Spleen (tissue), 11 donors: Measurements from ENCODE around the gene CUL5. TPM values are rescaled to one million over a fixed set of nuclear protein-coding genes. Genes with fewer than 3 reads are reported as not detected.

ENCODE experiments used
- DNase-seq: peaks from one replicate; pipeline ENCODE4 v3.0.0-alpha.2; 2020
- H3K27ac ChIP-seq, 8 donors: fragments of 200-600 bp; sonication (generic) in 7 of 8; 1 replicate in 4 of 8; 2 replicates in 4 of 8; pipeline versions ENCODE4 v1.5.0 to v1.8.0; 2016 to 2021; ENCODE audit warnings: inconsistent platforms in 4 of 8, mild to moderate bottlenecking in 4 of 8, moderate library complexity in 1 of 8
- H3K27me3 ChIP-seq, 7 donors: fragments of 200-600 bp; sonication (generic) in 6 of 7; replicated peaks in 1 of 7; 1 replicate in 4 of 7; 2 replicates in 3 of 7; pipeline versions ENCODE4 v1.5.0 to v1.8.0; 2016 to 2021; ENCODE audit warnings: inconsistent platforms in 3 of 7, mild to moderate bottlenecking in 1 of 7
- H3K36me3 ChIP-seq, 6 donors: fragments of 200-600 bp; sonication (generic) in 5 of 6; 1 replicate in 4 of 6; 2 replicates in 2 of 6; pipeline versions ENCODE4 v1.5.0 to v1.8.0; 2016 to 2021; ENCODE audit warnings: inconsistent platforms in 2 of 6
- H3K4me1 ChIP-seq, 6 donors: fragments of 200-600 bp; sonication (generic) in 5 of 6; 1 replicate in 3 of 6; 2 replicates in 3 of 6; pipeline versions ENCODE4 v1.5.0 to v1.8.0; 2016 to 2021; ENCODE audit warnings: inconsistent platforms in 3 of 6
- H3K4me3 ChIP-seq, 8 donors: fragments of 200-600 bp; sonication (generic) in 7 of 8; 1 replicate in 4 of 8; 2 replicates in 4 of 8; pipeline versions ENCODE4 v1.5.0 to v1.8.0; 2016 to 2021; ENCODE audit warnings: inconsistent platforms in 4 of 8, mild to moderate bottlenecking in 4 of 8, moderate library complexity in 2 of 8
- H3K9me3 ChIP-seq, 8 donors: fragments of 200-600 bp; sonication (generic) in 7 of 8; 1 replicate in 4 of 8; 2 replicates in 4 of 8; pipeline versions ENCODE4 v1.5.0 to v1.8.0; 2016 to 2021; ENCODE audit warnings: inconsistent platforms in 4 of 8
- POLR2A ChIP-seq, 3 donors: fragments of 450-650 bp; IDR thresholded peaks; one replicate each; pipeline ENCODE4 v1.5.1; 2017; ENCODE audit warnings: antibody characterized with exemption in 3 of 3, mild to moderate bottlenecking in 1 of 3
- POLR2AphosphoS5 ChIP-seq, 3 donors: sonication (generic); formaldehyde crosslinking; IDR thresholded peaks; one replicate each; pipeline ENCODE4 v1.5.1; 2017; ENCODE audit warnings: antibody characterized with exemption in 3 of 3
- WGBS, 5 donors: extraction: QIAGEN DNeasy Blood & Tissue Kit in 3 of 5; methylation state at CpG; one replicate each; pipeline versions ENCODE4 v1.1.5 to v1.1.7; 2013 to 2018; 5-methylcytosine and 5-hydroxymethylcytosine counted together
- intact Hi-C: fragments of 100-400 bp; cut with DNase I; formaldehyde crosslinking; loops from one replicate; pipeline ENCODE4 v1.15.0; 2023; ENCODE audit warnings: low total_unique reads
- polyA plus RNA-seq, 3 donors: library from polyadenylated mRNA; stranded (reverse); fragments of 200-250 nt; gene quantifications; one replicate each; pipeline ENCODE4 v1.2.1, GENCODE V29; 2013
- total RNA-seq, 7 donors: library from RNA; depleted of rRNA in 3 of 7; stranded (reverse); fragments of >200 nt in 3 of 7; fragmentation: NEBNext Ultra II Directional in 4 of 7; extraction: Animal tissue kit (Norgen Biotek cat#: 25700) in 4 of 7; gene quantifications; one replicate each; pipeline versions ENCODE4 v1.1.0 to v1.2.1, GENCODE V29; 2016 to 2021
- TF ChIP-seq, protein P1 (sequence below), 11 experiments: fragments of 200-600 bp in 7 of 11; fragments of 450-650 bp in 4 of 11; sonication (generic) in 4 of 11; IDR thresholded peaks in 8 of 11; conservative IDR thresholded peaks in 3 of 11; 1 replicate in 7 of 11; 2 replicates in 4 of 11; pipeline versions ENCODE4 v1.4.0 to v1.8.0; 2016 to 2021; ENCODE audit warnings: antibody characterized with exemption in 11 of 11, inconsistent platforms in 4 of 11, mild to moderate bottlenecking in 1 of 11
- donor health status: healthy with polysubstance abuse.
- donor health status: DM: no; HTN: no; CAD: no; lungs with moderate emphysema.
- donor health status: DM: no; HTN: no; CAD: no.
- donor health status: Bipolar disorder and iron deficiency.
- donor health status: healthy.
- donor health status: DM: no; HTN: no; CAD: no.
- donor health status: DM: yes; HTN: yes; CAD: no.

The CUL5 gene
- total and polyA plus RNA-seq, 10 donors = 5.5 to 42.7 (median 35.6) TPM

DNA sequence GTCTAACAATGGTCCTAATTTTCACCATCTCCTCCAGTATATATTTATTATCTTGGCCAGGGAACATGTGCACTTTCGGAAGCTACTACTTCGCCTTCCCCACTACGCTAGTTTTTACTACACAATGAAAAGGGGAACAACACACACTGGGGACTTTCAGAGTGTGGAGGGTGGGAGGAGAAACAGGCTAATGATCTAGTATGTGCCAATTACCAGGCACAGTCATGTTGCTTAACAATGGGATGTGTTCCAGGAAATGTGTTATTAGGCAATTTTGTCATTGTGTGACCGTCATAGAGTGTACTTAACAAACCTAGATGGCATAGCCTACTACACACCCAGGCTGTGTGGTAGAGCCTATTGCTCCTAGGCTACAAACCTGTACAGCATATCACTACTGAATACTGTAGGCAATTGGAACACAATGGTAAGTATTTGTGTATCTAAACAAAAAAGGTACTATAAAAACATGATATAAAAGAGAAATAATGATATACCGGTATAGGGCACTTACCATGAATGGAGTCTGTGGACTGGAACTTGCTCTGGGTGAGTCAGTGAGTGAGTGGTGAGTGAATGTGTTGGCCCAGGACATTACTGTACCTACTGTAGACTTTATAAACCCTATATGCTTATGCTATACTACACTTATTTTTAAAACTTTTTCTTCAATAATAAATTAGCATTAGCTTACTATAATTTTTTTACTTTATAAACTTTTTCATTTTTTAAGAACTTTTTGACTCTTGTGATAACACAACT is 20.1 kb upstream of the CUL5 start:
- TF ChIP-seq POLR2AphosphoS5 (IDR thresholded peaks at IDR 0.05) (peak in 1 of 3 donors; percentile 50), POLR2A (IDR thresholded peaks at IDR 0.05) (no peak)
- TF ChIP-seq, protein P1, sequence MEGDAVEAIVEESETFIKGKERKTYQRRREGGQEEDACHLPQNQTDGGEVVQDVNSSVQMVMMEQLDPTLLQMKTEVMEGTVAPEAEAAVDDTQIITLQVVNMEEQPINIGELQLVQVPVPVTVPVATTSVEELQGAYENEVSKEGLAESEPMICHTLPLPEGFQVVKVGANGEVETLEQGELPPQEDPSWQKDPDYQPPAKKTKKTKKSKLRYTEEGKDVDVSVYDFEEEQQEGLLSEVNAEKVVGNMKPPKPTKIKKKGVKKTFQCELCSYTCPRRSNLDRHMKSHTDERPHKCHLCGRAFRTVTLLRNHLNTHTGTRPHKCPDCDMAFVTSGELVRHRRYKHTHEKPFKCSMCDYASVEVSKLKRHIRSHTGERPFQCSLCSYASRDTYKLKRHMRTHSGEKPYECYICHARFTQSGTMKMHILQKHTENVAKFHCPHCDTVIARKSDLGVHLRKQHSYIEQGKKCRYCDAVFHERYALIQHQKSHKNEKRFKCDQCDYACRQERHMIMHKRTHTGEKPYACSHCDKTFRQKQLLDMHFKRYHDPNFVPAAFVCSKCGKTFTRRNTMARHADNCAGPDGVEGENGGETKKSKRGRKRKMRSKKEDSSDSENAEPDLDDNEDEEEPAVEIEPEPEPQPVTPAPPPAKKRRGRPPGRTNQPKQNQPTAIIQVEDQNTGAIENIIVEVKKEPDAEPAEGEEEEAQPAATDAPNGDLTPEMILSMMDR (IDR thresholded peaks at IDR 0.05 in 8 of 11, conservative IDR thresholded peaks at IDR 0.05 in 3 of 11) = no peak
- no peaks in the 10 kb centered on the region for H3K9me3 ChIP-seq
- DNase-seq = no peak
- intact Hi-C loops = no loop called here
- H3K4me1 ChIP-seq = no peaks in the 10 kb centered on the region
- no peaks in the 10 kb centered on the region for H3K36me3 ChIP-seq
- H3K27me3 ChIP-seq = no peaks in the 10 kb centered on the region
- 40 to 80% (median 62%) methylated on average over 5 of the region's 5 CpGs for WGBS, 5 donors
- H3K27ac ChIP-seq = peak overlapping the region in 1 of 8 donors; percentile 40
- H3K4me3 ChIP-seq = no peak overlapping the region

DNA sequence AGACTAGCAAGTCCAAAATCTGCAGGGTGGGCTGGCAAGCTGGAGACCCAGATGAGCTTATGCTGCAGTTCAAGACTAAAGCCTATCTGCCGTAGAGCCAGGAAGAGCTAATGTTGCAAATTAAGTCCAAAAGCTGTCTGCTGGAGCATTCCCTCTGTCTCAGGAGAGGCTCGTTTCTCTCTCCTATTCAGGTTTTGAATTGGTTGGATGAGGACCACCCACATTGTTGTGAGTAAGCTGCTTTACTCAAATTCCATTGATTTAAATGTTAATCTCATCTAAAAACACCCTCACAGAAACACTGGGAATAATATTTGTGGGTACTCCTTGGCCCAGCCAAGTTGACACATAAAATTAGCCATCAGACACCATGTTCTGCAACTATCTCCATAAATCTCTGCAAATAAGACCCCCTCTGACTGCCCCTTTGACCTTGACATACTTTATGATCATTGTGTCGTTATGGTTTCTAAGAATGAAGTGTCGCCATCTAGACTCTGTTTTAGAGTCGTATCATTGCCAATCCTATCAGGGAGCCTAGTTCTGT is 16.8 kb upstream of the CUL5 start:
- Histone ChIP-seq H3K36me3 (no peaks in the 10 kb centered on the region), H3K4me3 (no peak overlapping the region), H3K4me1 (no peaks in the 10 kb centered on the region), H3K27me3 (no peaks in the 10 kb centered on the region), H3K9me3 (no peaks in the 10 kb centered on the region), H3K27ac (no peak overlapping the region)
- intact Hi-C loops = no loop called here
- no peak for DNase-seq
- TF ChIP-seq POLR2A (IDR thresholded peaks at IDR 0.05) (no peak), POLR2AphosphoS5 (IDR thresholded peaks at IDR 0.05) (no peak)
- TF ChIP-seq, protein P1 (IDR thresholded peaks at IDR 0.05 in 8 of 11, conservative IDR thresholded peaks at IDR 0.05 in 3 of 11) = no peak
- 68 to 85% (median 82%) methylated on average over 5 of the region's 5 CpGs for WGBS, 5 donors

DNA sequence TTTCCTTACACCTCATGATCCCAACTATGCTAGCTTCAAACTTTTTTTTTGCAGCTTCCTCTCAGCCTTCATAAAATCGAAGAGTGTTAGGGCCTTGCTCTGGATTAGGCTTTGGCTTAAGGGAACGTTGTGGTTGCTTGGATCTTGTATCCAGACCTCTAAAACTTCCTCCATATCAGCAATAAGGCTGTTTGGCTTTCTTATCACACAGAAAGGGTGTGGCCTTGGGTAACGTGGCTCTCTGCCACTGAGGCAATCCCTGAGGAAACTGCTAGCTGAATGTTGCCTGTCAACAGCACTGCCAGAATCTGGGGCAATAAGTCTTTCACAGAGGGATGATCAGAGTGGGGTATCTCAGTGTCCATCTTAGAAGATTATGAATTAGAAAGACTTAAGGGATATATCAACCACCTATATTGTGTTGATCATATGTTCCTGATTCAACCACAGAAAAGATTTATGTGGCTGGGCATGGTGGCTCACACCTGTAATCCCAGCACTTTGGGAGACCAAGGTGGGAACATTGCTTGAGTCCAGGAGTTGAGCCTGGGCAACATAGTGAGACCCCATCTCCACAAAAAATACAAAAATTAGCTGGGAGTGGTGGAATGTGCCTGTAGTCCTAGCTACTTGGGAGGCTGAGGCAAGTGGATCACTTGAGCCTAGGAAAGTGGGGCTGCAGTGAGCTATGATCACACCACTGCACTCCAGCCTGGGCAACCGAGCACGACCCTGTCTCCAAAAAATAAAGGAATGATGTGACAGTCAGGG is 12.5 kb upstream of the CUL5 start:
- intact Hi-C loops = no loop called here
- no peak overlapping the region for H3K4me3 ChIP-seq
- H3K9me3 ChIP-seq = no peaks in the 10 kb centered on the region
- no peak for DNase-seq
- H3K4me1 ChIP-seq = no peaks in the 10 kb centered on the region
- H3K36me3 ChIP-seq = no peaks in the 10 kb centered on the region
- H3K27ac ChIP-seq = no peak overlapping the region
- H3K27me3 ChIP-seq = no peaks in the 10 kb centered on the region
- WGBS, 5 donors = 51 to 64% (median 54%) methylated on average over 4 to 5 of the region's 5 CpGs
- TF ChIP-seq POLR2A (IDR thresholded peaks at IDR 0.05) (no peak), POLR2AphosphoS5 (IDR thresholded peaks at IDR 0.05) (no peak)
- TF ChIP-seq, protein P1 (IDR thresholded peaks at IDR 0.05 in 8 of 11, conservative IDR thresholded peaks at IDR 0.05 in 3 of 11) = no peak

DNA sequence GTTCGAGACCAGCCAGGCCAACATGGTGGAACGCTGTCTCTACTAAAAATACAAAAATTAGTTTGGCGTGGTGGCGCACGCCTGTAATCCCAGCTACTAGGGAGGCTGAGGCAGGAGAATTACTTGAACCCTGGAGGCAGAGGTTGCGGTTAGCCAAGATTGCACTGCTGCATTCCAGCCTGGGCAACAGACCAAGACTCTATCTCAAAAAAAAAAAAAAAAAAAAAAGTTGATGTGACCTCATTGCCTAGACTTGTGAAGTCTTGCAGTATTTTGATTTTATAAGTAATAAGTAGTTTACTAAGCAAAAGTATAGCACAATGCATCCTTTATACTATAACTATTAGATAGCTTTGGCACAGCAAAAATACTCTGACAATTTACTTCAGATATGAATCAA is 9.9 kb upstream of the CUL5 start:
- Histone ChIP-seq H3K4me1 (no peaks in the 10 kb centered on the region), H3K36me3 (no peaks in the 10 kb centered on the region), H3K4me3 (no peak overlapping the region), H3K9me3 (no peaks in the 10 kb centered on the region), H3K27ac (no peak overlapping the region), H3K27me3 (no peaks in the 10 kb centered on the region)
- TF ChIP-seq POLR2AphosphoS5 (IDR thresholded peaks at IDR 0.05) (no peak), POLR2A (IDR thresholded peaks at IDR 0.05) (no peak)
- TF ChIP-seq, protein P1 (IDR thresholded peaks at IDR 0.05 in 8 of 11, conservative IDR thresholded peaks at IDR 0.05 in 3 of 11) = no peak
- no peak for DNase-seq
- 92 to 98% (median 97%) methylated on average over 6 of the region's 6 CpGs for WGBS, 5 donors
- intact Hi-C loops = no loop called here
